HEK293 (cell line): ENCODE results near the gene COG3.

Experiments used
- CTCF ChIA-PET: fragments of 350-600 bp; formaldehyde crosslinking; extraction: SDS; loops from one replicate; lab custom pipeline; 2021; ENCODE audit warnings: antibody characterized with exemption; lab: Yijun Ruan, JAX
- POLR2A ChIA-PET: fragments of 300-600 bp; formaldehyde crosslinking; extraction: SDS; loops from one replicate; lab custom pipeline; 2020; ENCODE audit warnings: antibody characterized with exemption, inconsistent platforms; lab: Yijun Ruan, JAX
- H3K27ac ChIP-seq: fragments of 200-500 bp; sonication (Bioruptor generic); 2 replicates; pipeline ENCODE4 v1.5.1; 2014; ENCODE audit warnings: low read depth, low read length, control low read depth, inconsistent platforms; ENCODE audit errors: extremely low read depth
- H3K36me3 ChIP-seq, 2 experiments: fragments of 200-500 bp in 1 of 2; sonication (Bioruptor generic) in 1 of 2; 1 replicate in 1 of 2; 2 replicates in 1 of 2; pipeline ENCODE4 v1.5.1; 2014 to 2017; ENCODE audit warnings: inconsistent platforms in 2 of 2, low read length in 2 of 2; ENCODE audit not compliant: control insufficient read depth in 2 of 2, insufficient read depth in 1 of 2
- H3K4me1 ChIP-seq: fragments of 200-500 bp; sonication (Bioruptor generic); 2 replicates; pipeline ENCODE4 v1.5.1; 2014; ENCODE audit warnings: mild to moderate bottlenecking, low read length, inconsistent platforms; ENCODE audit not compliant: control insufficient read depth, insufficient read depth
- H3K4me3 ChIP-seq: 2 replicates; pipeline ENCODE4 v1.5.1; 2011; ENCODE audit warnings: low read depth, mild to moderate bottlenecking, control low read depth, low read length, moderate library complexity
- H3K9me3 ChIP-seq: fragments of 200-500 bp; sonication (Bioruptor generic); 2 replicates; pipeline ENCODE4 v1.5.1; 2014; ENCODE audit warnings: low read depth, low read length, inconsistent platforms; ENCODE audit not compliant: control insufficient read depth, insufficient read depth
- ELK4 ChIP-seq: IDR thresholded peaks from 2 replicates; pipeline ENCODE4 v1.6.1; 2011; ENCODE audit warnings: mild to moderate bottlenecking, low read depth, low read length, borderline replicate concordance
- OSR2 ChIP-seq: fragments of 450-650 bp; formaldehyde crosslinking; IDR thresholded peaks from 2 replicates; pipeline ENCODE4 v1.5.1; 2016; ENCODE audit warnings: missing biosample characterization, missing genetic modification characterization
- SCRT2 ChIP-seq: fragments of 450-650 bp; formaldehyde crosslinking; IDR thresholded peaks from 2 replicates; pipeline ENCODE4 v1.5.1; 2016; ENCODE audit warnings: missing biosample characterization, missing genetic modification characterization
- ZBTB1 ChIP-seq: fragments of 450-650 bp; formaldehyde crosslinking; IDR thresholded peaks from 2 replicates; pipeline ENCODE4 v1.5.1; 2016; ENCODE audit warnings: missing biosample characterization, missing genetic modification characterization
- ZFP69B ChIP-seq: fragments of 450-650 bp; formaldehyde crosslinking; IDR thresholded peaks from 2 replicates; pipeline ENCODE4 v1.5.1; 2016; ENCODE audit warnings: missing biosample characterization, missing genetic modification characterization
- ZNF138 ChIP-seq: fragments of 450-650 bp; formaldehyde crosslinking; IDR thresholded peaks from 2 replicates; pipeline ENCODE4 v1.5.1; 2016; ENCODE audit warnings: missing biosample characterization, missing genetic modification characterization, borderline replicate concordance
- ZNF18 ChIP-seq: fragments of 450-650 bp; formaldehyde crosslinking; IDR thresholded peaks from 2 replicates; pipeline ENCODE4 v1.5.1; 2016; ENCODE audit warnings: missing biosample characterization, missing genetic modification characterization
- ZNF335 ChIP-seq: fragments of 450-650 bp; formaldehyde crosslinking; conservative IDR thresholded peaks from 2 replicates; pipeline ENCODE4 v1.5.1; 2016; ENCODE audit warnings: missing biosample characterization, missing genetic modification characterization
- ZNF530 ChIP-seq: fragments of 450-650 bp; formaldehyde crosslinking; IDR thresholded peaks from 2 replicates; pipeline ENCODE4 v1.5.1; 2016; ENCODE audit warnings: low read depth, missing biosample characterization, missing genetic modification characterization
- ZNF654 ChIP-seq: fragments of 450-650 bp; formaldehyde crosslinking; IDR thresholded peaks from 2 replicates; pipeline ENCODE4 v1.5.1; 2016; ENCODE audit warnings: low read depth, missing biosample characterization, missing genetic modification characterization
- ZNF658 ChIP-seq: fragments of 450-650 bp; formaldehyde crosslinking; IDR thresholded peaks from 2 replicates; pipeline ENCODE4; 2016; ENCODE audit warnings: missing biosample characterization, missing genetic modification characterization
- ZNF830 ChIP-seq: fragments of 450-650 bp; IDR thresholded peaks from 2 replicates; pipeline ENCODE4 v1.5.0; 2018; ENCODE audit warnings: missing biosample characterization, missing genetic modification characterization, low read depth, mild to moderate bottlenecking, moderate library complexity
- ZXDB ChIP-seq: fragments of 450-650 bp; formaldehyde crosslinking; IDR thresholded peaks from 2 replicates; pipeline ENCODE4 v1.5.1; 2016; ENCODE audit warnings: missing biosample characterization, missing genetic modification characterization
- TF ChIP-seq, protein P1 (sequence below): fragments of 450-650 bp; formaldehyde crosslinking; IDR thresholded peaks from 2 replicates; pipeline ENCODE4 v1.5.1; 2017; ENCODE audit warnings: missing biosample characterization, missing genetic modification characterization
- TF ChIP-seq, protein P2 (sequence below): fragments of 450-650 bp; formaldehyde crosslinking; IDR thresholded peaks from 2 replicates; pipeline ENCODE4 v1.5.1; 2016; ENCODE audit warnings: missing biosample characterization, missing genetic modification characterization

COG3 gene

GRCh38 chr13:45433381-45433790, 31.4 kb upstream of the COG3 start:
- CTCF ChIA-PET: no interaction called here
- Histone ChIP-seq H3K4me1 (no peaks in the 10 kb centered on the region), H3K4me3 (no peak overlapping the region), H3K9me3 (no peaks in the 10 kb centered on the region), H3K36me3 (no peaks in the 10 kb centered on the region), H3K27ac (no peak overlapping the region)
- POLR2A ChIA-PET: no interaction called here
- no peak for TF ChIP-seq ELK4
- no peak for TF ChIP-seq ZNF335
- no peak for TF ChIP-seq ZBTB1 (tag by site-specific recombination)
- TF ChIP-seq ZNF18: no peak

DNA sequence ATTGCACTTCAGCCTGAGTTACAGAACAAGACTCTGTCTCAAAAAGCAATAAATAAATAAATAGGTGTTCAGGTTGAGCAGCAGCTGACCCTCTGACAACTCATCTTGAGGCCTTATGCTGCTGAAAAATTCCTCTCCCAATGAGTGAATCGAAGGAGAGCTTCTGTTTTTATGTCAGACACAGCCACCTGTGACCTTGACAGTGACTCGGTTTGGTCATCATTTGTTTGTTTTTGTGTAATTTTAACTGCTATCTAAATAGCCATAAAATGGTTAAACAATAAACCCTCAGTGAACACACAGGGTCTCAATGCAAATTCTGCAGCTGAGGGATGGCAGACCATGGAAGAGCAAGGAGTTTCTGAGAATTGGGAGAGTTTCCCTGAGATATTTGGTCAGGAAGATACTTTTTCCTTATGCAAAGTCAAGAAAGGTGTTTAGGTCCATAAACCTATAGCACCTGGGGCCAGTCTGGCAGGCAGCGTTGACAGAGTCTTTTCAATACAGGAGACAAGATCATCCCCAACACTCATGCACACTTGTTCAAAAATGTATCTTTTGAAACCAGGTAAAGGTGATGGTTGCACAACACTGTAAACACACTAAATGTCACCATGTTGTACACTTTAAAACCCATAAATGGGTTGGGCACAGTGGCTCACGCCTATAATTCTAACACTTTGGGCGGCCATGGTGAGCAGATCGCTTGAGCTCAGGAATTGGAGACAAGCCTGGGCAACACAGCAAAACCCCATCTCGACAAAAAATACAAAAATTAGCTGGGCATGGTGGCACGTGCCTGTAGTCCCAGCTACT, 30.0 kb upstream of the COG3 start:
- POLR2A ChIA-PET: no interaction called here
- Histone ChIP-seq H3K9me3 (no peaks in the 10 kb centered on the region), H3K4me1 (no peaks in the 10 kb centered on the region), H3K27ac (no peak overlapping the region), H3K4me3 (no peak overlapping the region), H3K36me3 (no peaks in the 10 kb centered on the region)
- CTCF ChIA-PET: no interaction called here
- no peak for TF ChIP-seq ZBTB1 (tag by site-specific recombination)
- TF ChIP-seq ZNF530 (tag by site-specific recombination): no peak
- no peak for TF ChIP-seq ELK4
- TF ChIP-seq, protein P1, sequence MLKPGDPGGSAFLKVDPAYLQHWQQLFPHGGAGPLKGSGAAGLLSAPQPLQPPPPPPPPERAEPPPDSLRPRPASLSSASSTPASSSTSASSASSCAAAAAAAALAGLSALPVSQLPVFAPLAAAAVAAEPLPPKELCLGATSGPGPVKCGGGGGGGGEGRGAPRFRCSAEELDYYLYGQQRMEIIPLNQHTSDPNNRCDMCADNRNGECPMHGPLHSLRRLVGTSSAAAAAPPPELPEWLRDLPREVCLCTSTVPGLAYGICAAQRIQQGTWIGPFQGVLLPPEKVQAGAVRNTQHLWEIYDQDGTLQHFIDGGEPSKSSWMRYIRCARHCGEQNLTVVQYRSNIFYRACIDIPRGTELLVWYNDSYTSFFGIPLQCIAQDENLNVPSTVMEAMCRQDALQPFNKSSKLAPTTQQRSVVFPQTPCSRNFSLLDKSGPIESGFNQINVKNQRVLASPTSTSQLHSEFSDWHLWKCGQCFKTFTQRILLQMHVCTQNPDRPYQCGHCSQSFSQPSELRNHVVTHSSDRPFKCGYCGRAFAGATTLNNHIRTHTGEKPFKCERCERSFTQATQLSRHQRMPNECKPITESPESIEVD (tag by site-specific recombination): peak; percentile 33; the same call in 1 of the 2 replicates
- TF ChIP-seq ZNF830 (tag by site-specific recombination): no peak
- no peak for TF ChIP-seq ZNF654
- no peak for TF ChIP-seq ZXDB
- TF ChIP-seq, protein P2, sequence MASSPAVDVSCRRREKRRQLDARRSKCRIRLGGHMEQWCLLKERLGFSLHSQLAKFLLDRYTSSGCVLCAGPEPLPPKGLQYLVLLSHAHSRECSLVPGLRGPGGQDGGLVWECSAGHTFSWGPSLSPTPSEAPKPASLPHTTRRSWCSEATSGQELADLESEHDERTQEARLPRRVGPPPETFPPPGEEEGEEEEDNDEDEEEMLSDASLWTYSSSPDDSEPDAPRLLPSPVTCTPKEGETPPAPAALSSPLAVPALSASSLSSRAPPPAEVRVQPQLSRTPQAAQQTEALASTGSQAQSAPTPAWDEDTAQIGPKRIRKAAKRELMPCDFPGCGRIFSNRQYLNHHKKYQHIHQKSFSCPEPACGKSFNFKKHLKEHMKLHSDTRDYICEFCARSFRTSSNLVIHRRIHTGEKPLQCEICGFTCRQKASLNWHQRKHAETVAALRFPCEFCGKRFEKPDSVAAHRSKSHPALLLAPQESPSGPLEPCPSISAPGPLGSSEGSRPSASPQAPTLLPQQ (tag by site-specific recombination): no peak
- TF ChIP-seq ZNF658 (tag by site-specific recombination): no peak
- no peak for TF ChIP-seq ZFP69B (tag by site-specific recombination)
- TF ChIP-seq ZNF138 (tag by site-specific recombination): no peak
- TF ChIP-seq OSR2: 0 out of 2 replicates have a peak, but pooled peaks have one; percentile 24
- TF ChIP-seq SCRT2 (tag by site-specific recombination): 0 out of 2 replicates have a peak, but pooled peaks have one; percentile 22
